ENCODE results near the gene FMNL3. TPM values are rescaled to one million over a fixed set of nuclear protein-coding genes. Genes with fewer than 3 reads are reported as not detected.

Gene FMNL3
- polyA plus RNA-seq, 1 donor from 2014 or later: 9.3 TPM

DNA sequence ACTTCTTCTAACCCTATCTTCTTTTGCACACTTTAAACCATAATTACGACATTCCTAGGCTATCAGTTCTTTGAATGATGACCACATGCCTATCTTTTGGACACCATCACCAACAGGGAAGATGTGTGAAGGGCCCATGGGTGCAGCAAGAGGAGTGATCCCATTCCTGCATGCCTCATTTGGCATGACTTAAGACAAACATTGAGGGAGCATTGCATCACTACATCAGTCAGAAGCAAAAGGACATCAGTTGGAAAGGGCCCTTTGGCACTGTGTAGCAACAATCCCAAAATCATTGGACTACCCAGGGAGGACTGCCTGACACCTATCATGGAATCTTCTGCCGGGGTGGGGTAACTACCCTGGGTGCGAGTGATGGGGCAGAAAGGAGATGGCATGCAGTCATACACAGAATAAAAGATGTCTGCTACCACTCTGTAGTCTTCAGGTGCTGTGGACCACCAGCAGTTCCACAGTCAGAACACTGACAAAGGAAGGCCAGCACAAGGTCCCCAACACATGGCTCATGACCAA, 23.4 kb upstream of the FMNL3 start:
- Histone ChIP-seq H4K20me1 (ENCODE audit: insufficient read depth) (no peaks in the 10 kb centered on the region), H3K9me3 (ENCODE audit: low read length) (no peaks in the 10 kb centered on the region), H3K9me2 (ENCODE audit: insufficient read depth, low read length) (no peaks in the 10 kb centered on the region), H3K79me2 (replicated peaks; ENCODE audit: insufficient read depth, low read length) (no peaks in the 10 kb centered on the region), H3K27ac (ENCODE audit: low read length) (no peak overlapping the region), H3K4me2 (ENCODE audit: low read length) (no peak overlapping the region), H3K4me3 (ENCODE audit: low read length) (no peak overlapping the region), H3K27me3 (ENCODE audit: insufficient read depth, low read depth, low read length) (no peaks in the 10 kb centered on the region), H3K9ac (ENCODE audit: low read length) (no peak overlapping the region), H3F3A (ENCODE audit: insufficient read depth, low read length, poor library complexity, severe bottlenecking) (no peaks in the 10 kb centered on the region), H2AFZ (ENCODE audit: low read depth, low read length) (no peak overlapping the region), H3K36me3 (ENCODE audit: insufficient read depth, low read length) (no peaks in the 10 kb centered on the region)
- TF ChIP-seq, protein P1, sequence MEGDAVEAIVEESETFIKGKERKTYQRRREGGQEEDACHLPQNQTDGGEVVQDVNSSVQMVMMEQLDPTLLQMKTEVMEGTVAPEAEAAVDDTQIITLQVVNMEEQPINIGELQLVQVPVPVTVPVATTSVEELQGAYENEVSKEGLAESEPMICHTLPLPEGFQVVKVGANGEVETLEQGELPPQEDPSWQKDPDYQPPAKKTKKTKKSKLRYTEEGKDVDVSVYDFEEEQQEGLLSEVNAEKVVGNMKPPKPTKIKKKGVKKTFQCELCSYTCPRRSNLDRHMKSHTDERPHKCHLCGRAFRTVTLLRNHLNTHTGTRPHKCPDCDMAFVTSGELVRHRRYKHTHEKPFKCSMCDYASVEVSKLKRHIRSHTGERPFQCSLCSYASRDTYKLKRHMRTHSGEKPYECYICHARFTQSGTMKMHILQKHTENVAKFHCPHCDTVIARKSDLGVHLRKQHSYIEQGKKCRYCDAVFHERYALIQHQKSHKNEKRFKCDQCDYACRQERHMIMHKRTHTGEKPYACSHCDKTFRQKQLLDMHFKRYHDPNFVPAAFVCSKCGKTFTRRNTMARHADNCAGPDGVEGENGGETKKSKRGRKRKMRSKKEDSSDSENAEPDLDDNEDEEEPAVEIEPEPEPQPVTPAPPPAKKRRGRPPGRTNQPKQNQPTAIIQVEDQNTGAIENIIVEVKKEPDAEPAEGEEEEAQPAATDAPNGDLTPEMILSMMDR (IDR thresholded peaks at IDR 0.05; ENCODE audit: poor library complexity, severe bottlenecking): no peak
- TF ChIP-seq RAD21 (conservative IDR thresholded peaks at IDR 0.05) (no peak), TAF1 (IDR thresholded peaks at IDR 0.05; ENCODE audit: low read depth) (no peak), SMC3 (conservative IDR thresholded peaks at IDR 0.05; ENCODE audit: poor library complexity) (no peak), EP300 (conservative IDR thresholded peaks at IDR 0.05; ENCODE audit: poor library complexity, severe bottlenecking) (no peak), EZH2 (IDR thresholded peaks at IDR 0.05; ENCODE audit: borderline replicate concordance, insufficient read depth, low read length, poor library complexity, severe bottlenecking) (no peak), MXI1 (conservative IDR thresholded peaks at IDR 0.05; ENCODE audit: poor library complexity, severe bottlenecking) (no peak), POLR2AphosphoS5 (IDR thresholded peaks at IDR 0.05) (no peak)
- TF ChIP-seq, protein P2, sequence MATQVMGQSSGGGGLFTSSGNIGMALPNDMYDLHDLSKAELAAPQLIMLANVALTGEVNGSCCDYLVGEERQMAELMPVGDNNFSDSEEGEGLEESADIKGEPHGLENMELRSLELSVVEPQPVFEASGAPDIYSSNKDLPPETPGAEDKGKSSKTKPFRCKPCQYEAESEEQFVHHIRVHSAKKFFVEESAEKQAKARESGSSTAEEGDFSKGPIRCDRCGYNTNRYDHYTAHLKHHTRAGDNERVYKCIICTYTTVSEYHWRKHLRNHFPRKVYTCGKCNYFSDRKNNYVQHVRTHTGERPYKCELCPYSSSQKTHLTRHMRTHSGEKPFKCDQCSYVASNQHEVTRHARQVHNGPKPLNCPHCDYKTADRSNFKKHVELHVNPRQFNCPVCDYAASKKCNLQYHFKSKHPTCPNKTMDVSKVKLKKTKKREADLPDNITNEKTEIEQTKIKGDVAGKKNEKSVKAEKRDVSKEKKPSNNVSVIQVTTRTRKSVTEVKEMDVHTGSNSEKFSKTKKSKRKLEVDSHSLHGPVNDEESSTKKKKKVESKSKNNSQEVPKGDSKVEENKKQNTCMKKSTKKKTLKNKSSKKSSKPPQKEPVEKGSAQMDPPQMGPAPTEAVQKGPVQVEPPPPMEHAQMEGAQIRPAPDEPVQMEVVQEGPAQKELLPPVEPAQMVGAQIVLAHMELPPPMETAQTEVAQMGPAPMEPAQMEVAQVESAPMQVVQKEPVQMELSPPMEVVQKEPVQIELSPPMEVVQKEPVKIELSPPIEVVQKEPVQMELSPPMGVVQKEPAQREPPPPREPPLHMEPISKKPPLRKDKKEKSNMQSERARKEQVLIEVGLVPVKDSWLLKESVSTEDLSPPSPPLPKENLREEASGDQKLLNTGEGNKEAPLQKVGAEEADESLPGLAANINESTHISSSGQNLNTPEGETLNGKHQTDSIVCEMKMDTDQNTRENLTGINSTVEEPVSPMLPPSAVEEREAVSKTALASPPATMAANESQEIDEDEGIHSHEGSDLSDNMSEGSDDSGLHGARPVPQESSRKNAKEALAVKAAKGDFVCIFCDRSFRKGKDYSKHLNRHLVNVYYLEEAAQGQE (IDR thresholded peaks at IDR 0.05; ENCODE audit: borderline replicate concordance): no peak

DNA sequence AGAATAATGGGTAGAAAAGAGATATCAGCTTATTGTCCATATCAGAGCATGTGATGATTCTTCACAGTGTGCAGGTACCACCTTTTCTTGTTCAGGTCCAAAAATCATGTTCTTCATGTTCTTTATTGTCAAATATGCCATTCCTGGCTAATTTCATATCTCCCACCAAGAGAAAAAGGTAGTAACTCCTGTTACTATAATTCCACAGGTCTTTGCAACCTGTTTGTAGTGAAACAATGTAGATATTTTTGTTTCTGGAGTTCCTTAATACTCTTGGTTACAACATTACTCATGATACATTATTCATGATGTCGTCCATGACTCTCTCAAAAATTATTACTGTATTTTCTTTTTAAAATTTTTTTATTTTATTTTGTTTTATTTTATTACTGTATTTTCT, 22.8 kb upstream of the FMNL3 start:
- TF ChIP-seq TAF1 (IDR thresholded peaks at IDR 0.05; ENCODE audit: low read depth) (no peak), SMC3 (conservative IDR thresholded peaks at IDR 0.05; ENCODE audit: poor library complexity) (no peak), EP300 (conservative IDR thresholded peaks at IDR 0.05; ENCODE audit: poor library complexity, severe bottlenecking) (no peak), RAD21 (conservative IDR thresholded peaks at IDR 0.05) (no peak), EZH2 (IDR thresholded peaks at IDR 0.05; ENCODE audit: borderline replicate concordance, insufficient read depth, low read length, poor library complexity, severe bottlenecking) (no peak), POLR2AphosphoS5 (IDR thresholded peaks at IDR 0.05) (no peak), MXI1 (conservative IDR thresholded peaks at IDR 0.05; ENCODE audit: poor library complexity, severe bottlenecking) (no peak)
- TF ChIP-seq, protein P2 (IDR thresholded peaks at IDR 0.05; ENCODE audit: borderline replicate concordance): no peak
- TF ChIP-seq, protein P1 (IDR thresholded peaks at IDR 0.05; ENCODE audit: poor library complexity, severe bottlenecking): no peak
- no peaks in the 10 kb centered on the region for H3K9me2 ChIP-seq (ENCODE audit: insufficient read depth, low read length)

More for the DNA sequence above, 22.8 kb upstream of the FMNL3 start:
- Histone ChIP-seq H3K9me3 (ENCODE audit: low read length) (no peaks in the 10 kb centered on the region), H3K36me3 (ENCODE audit: insufficient read depth, low read length) (no peaks in the 10 kb centered on the region), H3K79me2 (replicated peaks; ENCODE audit: insufficient read depth, low read length) (no peaks in the 10 kb centered on the region), H3F3A (ENCODE audit: insufficient read depth, low read length, poor library complexity, severe bottlenecking) (no peaks in the 10 kb centered on the region), H3K4me3 (ENCODE audit: low read length) (no peak overlapping the region), H3K27me3 (ENCODE audit: insufficient read depth, low read depth, low read length) (no peaks in the 10 kb centered on the region), H4K20me1 (ENCODE audit: insufficient read depth) (no peaks in the 10 kb centered on the region), H3K4me2 (ENCODE audit: low read length) (no peak overlapping the region), H3K27ac (ENCODE audit: low read length) (no peak overlapping the region), H2AFZ (ENCODE audit: low read depth, low read length) (no peak overlapping the region), H3K9ac (ENCODE audit: low read length) (no peak overlapping the region)
